Thyroid gland (tissue), 4 donors: Measurements from ENCODE around the gene PAIP2. TPM values are rescaled to one million over a fixed set of nuclear protein-coding genes. Genes with fewer than 3 reads are reported as not detected.

ENCODE experiments used
- DNase-seq, 2 donors: peaks; one replicate each; pipeline ENCODE4 v3.0.0-alpha.2; 2019
- H3K27ac ChIP-seq, 3 donors: fragments of 200-600 bp; sonication (generic); 1 replicate in 2 of 3; 2 replicates in 1 of 3; pipeline ENCODE4 v1.5.1; 2016 to 2019; ENCODE audit warnings: mild to moderate bottlenecking in 1 of 3, moderate library complexity in 1 of 3
- H3K27me3 ChIP-seq: fragments of 200-600 bp; sonication (generic); one replicate; pipeline ENCODE4 v1.5.1; 2019
- H3K36me3 ChIP-seq, 2 donors: fragments of 200-600 bp; sonication (generic); one replicate each; pipeline ENCODE4 v1.5.1; 2016 to 2019
- H3K4me1 ChIP-seq, 2 donors: fragments of 200-600 bp; sonication (generic); one replicate each; pipeline ENCODE4 v1.5.1; 2017 to 2019
- H3K4me3 ChIP-seq, 3 donors: fragments of 200-600 bp; sonication (generic); replicated peaks in 1 of 3; 1 replicate in 2 of 3; 2 replicates in 1 of 3; pipeline ENCODE4 v1.5.1; 2016; ENCODE audit warnings: mild to moderate bottlenecking in 1 of 3
- H3K9me3 ChIP-seq: fragments of 200-600 bp; sonication (generic); one replicate; pipeline ENCODE4 v1.5.1; 2017
- CTCF ChIP-seq, 6 experiments: fragments of 200-600 bp in 3 of 6; fragments of 450-650 bp in 3 of 6; sonication (generic) in 3 of 6; IDR thresholded peaks; one replicate each; pipeline ENCODE4 v1.5.1; 2016 to 2019; ENCODE audit warnings: antibody characterized with exemption in 6 of 6, mild to moderate bottlenecking in 2 of 6, inconsistent platforms in 1 of 6, moderate library complexity in 1 of 6
- POLR2A ChIP-seq, 2 donors: fragments of 450-650 bp; IDR thresholded peaks; one replicate each; pipeline ENCODE4 v1.6.1; 2017; ENCODE audit warnings: antibody characterized with exemption in 2 of 2, mild to moderate bottlenecking in 2 of 2, moderate library complexity in 1 of 2
- whole genome bisulfite sequencing, 2 donors: methylation state at CpG; one replicate each; pipeline ENCODE4 v1.1.5; 2017; 5-methylcytosine and 5-hydroxymethylcytosine counted together
- intact Hi-C: fragments of 100-400 bp; cut with DNase I; formaldehyde crosslinking; loops from one replicate; pipeline ENCODE4 v1.15.1; 2023
- total RNA-seq, 4 donors: library from RNA; depleted of rRNA; stranded (reverse); fragments of >200 nt; gene quantifications; one replicate each; pipeline ENCODE4 v1.2.3, GENCODE V29; 2016

PAIP2 gene
- total RNA-seq, 4 donors from 2014 or later, result 92.7 to 136 (median 117) TPM

- no peak for TF ChIP-seq CTCF (IDR thresholded peaks at IDR 0.05)
- TF ChIP-seq POLR2A (IDR thresholded peaks at IDR 0.05), result no peak
Measured at GRCh38 chr5:139382807-139383206, 41.2 kb downstream of the PAIP2 start.

GRCh38 chr5:139383275-139383992 lies 41.8 kb downstream of the PAIP2 start, which contains the start of gene SLC23A1:
Gene SLC23A1, minus strand, starts transcription at chr5:139383297. Its CDS starts 44 bp downstream, at chr5:139383253.
- H3K4me1 ChIP-seq, result peaks cover 9 to 25% of the 10 kb centered on the region in 2 donors
- H3K27ac ChIP-seq, result no peak within 1 kb of the TSS
- no peak for DNase-seq
- TF ChIP-seq CTCF (IDR thresholded peaks at IDR 0.05) (no peak), POLR2A (IDR thresholded peaks at IDR 0.05) (no peak)
- no peaks in the 10 kb centered on the region for H3K9me3 ChIP-seq
- H3K27me3 ChIP-seq, result no peaks in the 10 kb centered on the region
- no peak within 1 kb of the TSS for H3K4me3 ChIP-seq
- intact Hi-C loops, result no loop called here
- 74 to 77% methylated on average over 10 of the region's 10 CpGs for WGBS, 2 donors
- H3K36me3 ChIP-seq, result no peaks in the 10 kb centered on the region

More at GRCh38 chr5:139382807-139383206, 41.2 kb downstream of the PAIP2 start:
- Histone ChIP-seq H3K4me1 (peaks cover 3 to 18% of the 10 kb centered on the region in 2 donors), H3K27ac (no peak overlapping the region), H3K4me3 (no peak overlapping the region), H3K36me3 (no peaks in the 10 kb centered on the region), H3K27me3 (no peaks in the 10 kb centered on the region), H3K9me3 (no peaks in the 10 kb centered on the region)
- no peak for DNase-seq
- 61 to 86% methylated on average over 2 to 3 of the region's 3 CpGs for WGBS, 2 donors
- intact Hi-C loops, result no loop called here

GRCh38 chr5:139383993-139384590 lies 42.4 kb downstream of the PAIP2 start:
- H3K9me3 ChIP-seq, result no peaks in the 10 kb centered on the region
- no peak overlapping the region for H3K4me3 ChIP-seq
- no peaks in the 10 kb centered on the region for H3K27me3 ChIP-seq
- H3K4me1 ChIP-seq, result peaks cover 12 to 29% of the 10 kb centered on the region in 2 donors
- peak; percentile 34 to 42 for DNase-seq
- intact Hi-C loops, result no loop called here
- H3K36me3 ChIP-seq, result no peaks in the 10 kb centered on the region
- 66 to 81% methylated on average over 6 of the region's 7 CpGs for WGBS, 2 donors
- no peak overlapping the region for H3K27ac ChIP-seq
- no peak for TF ChIP-seq POLR2A (IDR thresholded peaks at IDR 0.05)
- no peak for TF ChIP-seq CTCF (IDR thresholded peaks at IDR 0.05)

GRCh38 chr5:139384591-139385051 lies 43.0 kb downstream of the PAIP2 start:
- H3K27me3 ChIP-seq, result no peaks in the 10 kb centered on the region
- intact Hi-C loops, result no loop called here
- H3K27ac ChIP-seq, result peak overlapping the region; percentile 19 to 38 (median 36)
- H3K9me3 ChIP-seq, result no peaks in the 10 kb centered on the region
- WGBS, 2 donors, result 63 to 72% methylated on average over 8 to 9 of the region's 9 CpGs
- no peak overlapping the region for H3K4me3 ChIP-seq
- H3K4me1 ChIP-seq, result peaks cover 12 to 29% of the 10 kb centered on the region in 2 donors
- no peaks in the 10 kb centered on the region for H3K36me3 ChIP-seq
- DNase-seq, result no peak
- TF ChIP-seq CTCF (IDR thresholded peaks at IDR 0.05) (no peak), POLR2A (IDR thresholded peaks at IDR 0.05) (no peak)
